HG03432 (cell line): ENCODE data around the gene AGAP3.

Source experiments
- ATAC-seq: cut with Tn5 transposase; IDR thresholded peaks from one replicate; pipeline ENCODE4 v1.9.1; 2021; ENCODE audit warnings: mild to moderate bottlenecking, moderate library complexity; ENCODE audit not compliant: unreplicated experiment

AGAP3 gene

GRCh38 chr7:151179287-151179860 lies 93.1 kb downstream of the AGAP3 start:
- ATAC-seq: no peak

- ATAC-seq: no peak
Measured at GRCh38 chr7:151179946-151180345, 93.7 kb downstream of the AGAP3 start.

GRCh38 chr7:151181011-151181431 lies 94.7 kb downstream of the AGAP3 start:
- ATAC-seq: no peak

GRCh38 chr7:151185762-151186639 lies 99.7 kb downstream of the AGAP3 start:
- no peak for ATAC-seq

- ATAC-seq: no peak
Measured at GRCh38 chr7:151186640-151187408, 100.5 kb downstream of the AGAP3 start, which contains the start of gene ASB10. TSS of gene ASB10 (minus strand) at chr7:151187250. CDS start at chr7:151187130, 120 bp downstream.

GRCh38 chr7:151187409-151188251 lies 101.4 kb downstream of the AGAP3 start:
- no peak for ATAC-seq

GRCh38 chr7:151188252-151188542 lies 101.9 kb downstream of the AGAP3 start:
- no peak for ATAC-seq

- ATAC-seq: no peak
Measured at GRCh38 chr7:151189038-151189437, 102.8 kb downstream of the AGAP3 start.

GRCh38 chr7:151191544-151191943 lies 105.3 kb downstream of the AGAP3 start:
- no peak for ATAC-seq

- no peak for ATAC-seq
Measured at GRCh38 chr7:151192002-151192539, 105.8 kb downstream of the AGAP3 start.

- ATAC-seq: no peak
Measured at GRCh38 chr7:151193203-151193978, 107.1 kb downstream of the AGAP3 start.
